Dermis blood vessel endothelial cell (primary cell): ENCODE measurements around the gene PCP4. TPM values are rescaled to one million over a fixed set of nuclear protein-coding genes. Genes with fewer than 3 reads are reported as not detected.

Source experiments
- DNase-seq: peaks from one replicate; pipeline ENCODE4 v3.0.0; 2010
- total RNA-seq: library from RNA; depleted of rRNA; stranded (reverse); fragments of >200 nt; gene quantifications from 2 replicates; pipeline ENCODE4 v1.2.3, GENCODE V29; 2014

Gene PCP4
- total RNA-seq, 1 donor from 2014 or later = not detected

GRCh38 chr21:39924577-39925308, 57.5 kb downstream of the PCP4 start:
- DNase-seq = no peak

- no peak for DNase-seq
Observed at GRCh38 chr21:39927304-39927886, 60.2 kb downstream of the PCP4 start.

GRCh38 chr21:39932335-39932734, 65.1 kb downstream of the PCP4 start:
- DNase-seq = no peak

GRCh38 chr21:39934895-39935294, 67.7 kb downstream of the PCP4 start:
- no peak for DNase-seq

- no peak for DNase-seq
Observed at GRCh38 chr21:39935716-39936115, 68.5 kb downstream of the PCP4 start.

GRCh38 chr21:39938086-39938625, 70.9 kb downstream of the PCP4 start:
- DNase-seq = no peak

GRCh38 chr21:39946199-39946598, 79.0 kb downstream of the PCP4 start:
- DNase-seq = no peak

- DNase-seq = no peak
Observed at GRCh38 chr21:39947031-39947430, 79.8 kb downstream of the PCP4 start.

- DNase-seq = no peak
Observed at GRCh38 chr21:39951183-39952101, 84.2 kb downstream of the PCP4 start.

GRCh38 chr21:39952265-39952664, 85.0 kb downstream of the PCP4 start:
- DNase-seq = no peak

- DNase-seq = no peak
Observed at GRCh38 chr21:39954570-39954969, 87.3 kb downstream of the PCP4 start.

GRCh38 chr21:39955326-39955725, 88.1 kb downstream of the PCP4 start:
- no peak for DNase-seq

- no peak for DNase-seq
Observed at GRCh38 chr21:39956586-39956985, 89.3 kb downstream of the PCP4 start.

- DNase-seq = no peak
Observed at GRCh38 chr21:39958731-39959130, 91.5 kb downstream of the PCP4 start.

- DNase-seq = no peak
Observed at GRCh38 chr21:39961251-39961650, 94.0 kb downstream of the PCP4 start.

GRCh38 chr21:39965026-39965425, 97.8 kb downstream of the PCP4 start:
- no peak for DNase-seq

- no peak for DNase-seq
Observed at GRCh38 chr21:39966786-39967185, 99.5 kb downstream of the PCP4 start.

- no peak for DNase-seq
Observed at GRCh38 chr21:39968010-39968409, 100.8 kb downstream of the PCP4 start.

GRCh38 chr21:39969691-39970364, 102.6 kb downstream of the PCP4 start:
- DNase-seq = no peak

GRCh38 chr21:39971956-39972355, 104.7 kb downstream of the PCP4 start:
- no peak for DNase-seq

- no peak for DNase-seq
Observed at GRCh38 chr21:39972471-39972870, 105.2 kb downstream of the PCP4 start.

GRCh38 chr21:39972976-39973770, 105.9 kb downstream of the PCP4 start:
- no peak for DNase-seq
